K562 (cell line): ENCODE data around the gene LIF. TPM values are rescaled to one million over a fixed set of nuclear protein-coding genes. Genes with fewer than 3 reads are reported as not detected.

Experiments used
- ATAC-seq: fragments of 200-7000 bp; cut with Tn5 transposase; 3 replicates; pipeline ENCODE4 v1.9.1; 2020; ENCODE audit warnings: moderate library complexity
- BruUV-seq: library from RNA; stranded (reverse); fragments of 400-500 nt; replicated peaks from 2 replicates; lab custom pipeline; 2021; lab: Mats Ljungman, UMichigan
- CTCF ChIA-PET: fragments of 300-600 bp; formaldehyde crosslinking; extraction: SDS; loops from one replicate; lab custom pipeline; 2021; ENCODE audit warnings: low intra/inter-chr PET ratio; lab: Yijun Ruan, JAX
- POLR2A ChIA-PET: fragments of 300-600, 350-650 bp; sonication (Branson Sonifier 250); formaldehyde crosslinking; extraction: SDS; loops from one replicate; lab custom pipeline; 2021; ENCODE audit warnings: antibody characterized with exemption, inconsistent platforms; lab: Yijun Ruan, JAX
- DNase-seq, 4 experiments: peaks; one replicate each; pipeline versions ENCODE4 v3.0.0 to v3.0.0-alpha.2; 2011 to 2018; ENCODE audit warnings: low spot score in 3 of 4, mixed read lengths in 3 of 4; ENCODE audit errors: extremely low read depth in 1 of 4
- FAIRE-seq: peaks from 2 replicates; lab custom pipeline; 2011; peaks lifted over from hg19 to GRCh38; lab: Jason Lieb, UNC
- H2AFZ ChIP-seq: 2 replicates; pipeline ENCODE4 v1.6.0; 2011; ENCODE audit warnings: low read depth, low read length, control low read depth, inconsistent platforms
- H3K27ac ChIP-seq: fragments of 200-600 bp; 3 replicates; pipeline ENCODE4 v1.8.0; 2011; ENCODE audit warnings: low read depth, mild to moderate bottlenecking, control low read depth, inconsistent platforms, low read length, moderate library complexity, mixed read lengths; ENCODE audit errors: extremely low read depth
- H3K27me3 ChIP-seq, 2 experiments: fragments of 300-600 bp in 1 of 2; 2 replicates in 1 of 2; 3 replicates in 1 of 2; pipeline versions ENCODE4 v1.6.0 to v1.8.0; 2011; ENCODE audit warnings: inconsistent platforms in 2 of 2, low read length in 2 of 2, mild to moderate bottlenecking in 1 of 2, mixed read lengths in 1 of 2, moderate library complexity in 1 of 2; ENCODE audit not compliant: control insufficient read depth in 2 of 2, insufficient read depth in 2 of 2
- H3K36me3 ChIP-seq: fragments of 300-600 bp; 3 replicates; pipeline ENCODE4 v1.8.0; 2011; ENCODE audit warnings: mild to moderate bottlenecking, low read length, inconsistent platforms; ENCODE audit not compliant: control insufficient read depth, insufficient read depth
- H3K4me1 ChIP-seq, 2 experiments: fragments of 200-600 bp in 1 of 2; replicated peaks in 1 of 2; 2 replicates in 1 of 2; 3 replicates in 1 of 2; pipeline versions ENCODE4 v1.5.1 to v1.8.0; 2011; ENCODE audit warnings: inconsistent platforms in 2 of 2, low read length in 2 of 2, mild to moderate bottlenecking in 1 of 2, mixed read lengths in 1 of 2, moderate library complexity in 1 of 2; ENCODE audit not compliant: control insufficient read depth in 2 of 2, insufficient read depth in 2 of 2
- H3K4me2 ChIP-seq: 2 replicates; pipeline ENCODE4 v1.6.1; 2011; ENCODE audit warnings: low read length, control low read depth, inconsistent platforms, mixed read lengths; ENCODE audit not compliant: insufficient read depth
- H3K4me3 ChIP-seq: fragments of 200-600 bp; sonication (generic), shearing (Covaris generic); 2 replicates; pipeline ENCODE4 v1.5.1; 2016; ENCODE audit warnings: control low read depth, inconsistent platforms
- H3K79me2 ChIP-seq: fragments of 200-600 bp; 3 replicates; pipeline ENCODE4 v1.8.0; 2011; ENCODE audit warnings: low read length, inconsistent platforms; ENCODE audit not compliant: control insufficient read depth, insufficient read depth
- H3K9ac ChIP-seq, 2 experiments: 2 replicates each; pipeline versions ENCODE4 v1.6.0 to v1.6.1; 2011; ENCODE audit warnings: low read depth in 2 of 2, low read length in 2 of 2, control low read depth in 1 of 2, inconsistent platforms in 1 of 2, mild to moderate bottlenecking in 1 of 2, mixed read lengths in 1 of 2; ENCODE audit not compliant: insufficient read depth in 1 of 2
- H3K9me1 ChIP-seq: one replicate; pipeline ENCODE4 v1.6.0; 2011; ENCODE audit warnings: inconsistent platforms, mild to moderate bottlenecking, low read length, moderate library complexity; ENCODE audit not compliant: control insufficient read depth, insufficient read depth
- H3K9me3 ChIP-seq: replicated peaks from 2 replicates; pipeline ENCODE4 v1.5.1; 2011; ENCODE audit warnings: low read depth, low read length, inconsistent platforms; ENCODE audit not compliant: control insufficient read depth, insufficient read depth
- H4K20me1 ChIP-seq: replicated peaks from 2 replicates; pipeline ENCODE4 v1.6.1; 2011; ENCODE audit warnings: low read length, inconsistent platforms, mixed read lengths; ENCODE audit not compliant: control insufficient read depth, insufficient read depth
- ATF7 ChIP-seq: fragments of 450-650 bp; IDR thresholded peaks from 2 replicates; pipeline ENCODE4 v1.7.1; 2014; ENCODE audit warnings: mild to moderate bottlenecking, moderate library complexity
- ZNF263 ChIP-seq: sonication (generic); formaldehyde crosslinking; IDR thresholded peaks from 2 replicates; pipeline ENCODE4 v1.8.0; 2022; ENCODE audit warnings: mild to moderate bottlenecking, missing genetic modification reagents, borderline replicate concordance
- WGBS: fragments of 100-300 bp; shearing (Covaris generic); methylation state at CpG from one replicate; pipeline ENCODE4 v1.1.6; 2016; ENCODE audit warnings: low coverage, mixed read lengths; ENCODE audit not compliant: insufficient coverage; ENCODE audit errors: missing lambda C conversion rate; 5-methylcytosine and 5-hydroxymethylcytosine counted together
- in situ Hi-C: fragments of 300-500 bp; cut with MboI; formaldehyde crosslinking; loops from 4 replicates; pipeline ENCODE4 v1.15.0; 2018; ENCODE audit warnings: inconsistent platforms, mixed read lengths
- intact Hi-C: fragments of 100-400 bp; cut with micrococcal nuclease; formaldehyde crosslinking; loops from 2 replicates; pipeline ENCODE4 v1.14.2; 2022
- polyA plus RNA-seq, 8 experiments: library from polyadenylated mRNA; depleted of rRNA in 4 of 8; stranded (reverse) in 5 of 8; unstranded in 3 of 8; fragments of >200 nt; fragmentation: Nextera tagmentation in 2 of 8; fragmentation: Illumina TruSeq in 1 of 8; extraction: Ambion mirVana in 2 of 8; extraction: Trizol in 1 of 8; gene quantifications; 2 replicates each; pipeline versions ENCODE4 v1.2.1 to v1.2.3, GENCODE V29; 2011 to 2014; ENCODE audit warnings: inconsistent platforms in 1 of 8, missing spikeins in 1 of 8
- total RNA-seq, 7 experiments: library from RNA; depleted of rRNA in 6 of 7; stranded (reverse); fragments of >200 nt in 6 of 7; fragmentation: Illumina TruSeq in 2 of 7; extraction: Trizol in 2 of 7; gene quantifications; 2 replicates each; pipeline versions ENCODE4 v1.2.1 to v1.2.3, GENCODE V29; 2011 to 2021; ENCODE audit warnings: low replicate concordance in 1 of 7
- TF ChIP-seq, protein P1 (sequence below): sonication (generic); formaldehyde crosslinking; IDR thresholded peaks from 2 replicates; pipeline ENCODE4 v1.8.0; 2022; ENCODE audit warnings: missing genetic modification reagents, mild to moderate bottlenecking, moderate library complexity, borderline replicate concordance

LIF gene
- total and polyA plus RNA-seq, 9 of the 15 experiments (the other 6 are each of a cell fraction or from before 2014, with no cell fraction given), result 0.05 to 0.39 (median 0.18) TPM; not detected in 3

DNA sequence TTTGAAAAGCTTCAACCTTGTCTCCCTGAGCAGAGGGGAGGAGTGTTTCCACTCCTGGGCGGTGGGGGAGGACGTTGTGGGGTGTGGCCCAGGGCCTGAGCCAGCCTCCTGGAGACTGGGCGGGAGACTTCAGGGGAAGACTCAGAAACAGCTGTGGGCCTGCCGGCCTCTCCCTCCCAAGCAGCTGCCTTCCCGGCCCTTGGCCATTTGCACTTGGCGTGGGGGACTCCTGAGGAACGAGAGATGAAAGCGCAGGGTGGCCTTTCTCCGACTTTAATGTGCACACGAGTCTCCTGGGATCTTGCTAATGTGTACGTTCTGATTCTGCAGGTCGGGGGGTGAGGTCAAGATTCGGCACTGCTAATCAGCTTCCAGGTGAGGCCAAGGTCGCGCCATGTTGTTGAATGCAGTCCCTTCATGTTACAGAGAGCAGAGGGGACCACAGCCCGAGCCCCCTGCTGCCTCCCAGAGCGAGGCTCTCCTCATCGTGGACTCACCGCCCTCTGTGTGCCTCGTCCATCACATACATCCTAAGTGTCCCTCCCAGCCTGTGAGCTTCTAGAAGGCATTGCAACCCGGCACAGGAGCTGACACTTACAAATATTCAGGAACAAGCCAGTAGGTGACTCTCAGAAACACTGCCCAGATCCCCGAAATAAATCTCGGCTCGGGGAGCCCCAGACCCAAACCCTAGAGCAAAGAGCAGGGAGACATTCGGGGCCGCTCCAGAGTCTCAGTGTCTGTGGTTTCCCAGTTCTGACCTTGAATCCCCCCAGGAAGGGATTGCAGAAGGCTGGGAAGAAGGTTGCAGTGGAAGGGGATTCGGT, 7.7 kb downstream of the LIF start:
- Histone ChIP-seq H3K9me1 (no peaks in the 10 kb centered on the region), H2AFZ (no peak overlapping the region), H3K4me1 (peaks cover 3 to 12% of the 10 kb centered on the region in 2 experiments; a peak in 3 of 5 replicates), H3K27me3 (peaks cover 0 to 21% of the 10 kb centered on the region in 2 experiments; a peak in 2 of 5 replicates), H3K36me3 (no peaks in the 10 kb centered on the region), H4K20me1 (0 out of 2 replicates have a peak, but pooled peaks cover 4% of the 10 kb centered on the region), H3K4me3 (no peak overlapping the region), H3K4me2 (no peak overlapping the region), H3K9me3 (no peaks in the 10 kb centered on the region), H3K79me2 (no peaks in the 10 kb centered on the region), H3K27ac (no peak overlapping the region), H3K9ac (no peak overlapping the region)
- WGBS, result 29% methylated on average over 10 of the region's 27 CpGs
- no TSS peak for BruUV-seq
- TF ChIP-seq, protein P1, sequence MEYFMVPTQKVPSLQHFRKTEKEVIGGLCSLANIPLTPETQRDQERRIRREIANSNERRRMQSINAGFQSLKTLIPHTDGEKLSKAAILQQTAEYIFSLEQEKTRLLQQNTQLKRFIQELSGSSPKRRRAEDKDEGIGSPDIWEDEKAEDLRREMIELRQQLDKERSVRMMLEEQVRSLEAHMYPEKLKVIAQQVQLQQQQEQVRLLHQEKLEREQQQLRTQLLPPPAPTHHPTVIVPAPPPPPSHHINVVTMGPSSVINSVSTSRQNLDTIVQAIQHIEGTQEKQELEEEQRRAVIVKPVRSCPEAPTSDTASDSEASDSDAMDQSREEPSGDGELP (CRISPR knock-in tag), result peak; percentile 53; the same call in 1 of the 2 replicates
- peak; percentile 79 for TF ChIP-seq ZNF263 (CRISPR knock-in tag)
- no peak for TF ChIP-seq ATF7
- POLR2A ChIA-PET, result interaction anchor here (0.6 kb wide), 1 partner anchor 12 kb away, joined by 4 read pairs; no protein-coding TSS in a partner anchor
- CTCF ChIA-PET, result no interaction called here
- ATAC-seq (peak; percentile 90), FAIRE-seq (peak; percentile 15), DNase-seq (peak; percentile 55 to 75 (median 68))
- in situ Hi-C loops (no loop called here), intact Hi-C loops (no loop called here)
